ENCODE results near the gene PRDM8.

Gene PRDM8

GRCh38 chr4:80188457-80188800 is 8.9 kb upstream of the PRDM8 start:
- no peak for TF ChIP-seq CTCF (IDR thresholded peaks at IDR 0.05; ENCODE audit: low read depth, low read length, missing control alignments)
- H3K27ac ChIP-seq = no peak overlapping the region
- H3K4me3 ChIP-seq (ENCODE audit: low read depth, low read length) = no peak overlapping the region
- DNase-seq = no peak
- no peaks in the 10 kb centered on the region for H3K36me3 ChIP-seq (replicated peaks)
- H3K27me3 ChIP-seq (replicated peaks) = peaks cover 23% of the 10 kb centered on the region
- in situ Hi-C loops (cut with HindIII; ENCODE audit: low pct_ligation_motif_present, low sequenced_read_pairs) = no loop called here

GRCh38 chr4:80188801-80189458 is 8.4 kb upstream of the PRDM8 start:
- no peak for DNase-seq
- Histone ChIP-seq H3K27me3 (replicated peaks) (peaks cover 23% of the 10 kb centered on the region), H3K36me3 (replicated peaks) (no peaks in the 10 kb centered on the region), H3K27ac (no peak overlapping the region), H3K4me3 (ENCODE audit: low read depth, low read length) (peak overlapping the region; percentile 3)
- in situ Hi-C loops (cut with HindIII; ENCODE audit: low pct_ligation_motif_present, low sequenced_read_pairs) = no loop called here
- TF ChIP-seq CTCF (IDR thresholded peaks at IDR 0.05; ENCODE audit: low read depth, low read length, missing control alignments) = no peak

GRCh38 chr4:80189581-80189955 is 7.7 kb upstream of the PRDM8 start:
- H3K27me3 ChIP-seq (replicated peaks) = peaks cover 23% of the 10 kb centered on the region
- no peak for DNase-seq
- H3K36me3 ChIP-seq (replicated peaks) = no peaks in the 10 kb centered on the region
- in situ Hi-C loops (cut with HindIII; ENCODE audit: low pct_ligation_motif_present, low sequenced_read_pairs) = no loop called here
- H3K27ac ChIP-seq = no peak overlapping the region
- TF ChIP-seq CTCF (IDR thresholded peaks at IDR 0.05; ENCODE audit: low read depth, low read length, missing control alignments) = no peak
- peak overlapping the region; percentile 25 for H3K4me3 ChIP-seq (ENCODE audit: low read depth, low read length)

GRCh38 chr4:80189956-80190677 is 7.2 kb upstream of the PRDM8 start:
- peaks cover 23% of the 10 kb centered on the region for H3K27me3 ChIP-seq (replicated peaks)
- H3K27ac ChIP-seq = no peak overlapping the region
- no peak for TF ChIP-seq CTCF (IDR thresholded peaks at IDR 0.05; ENCODE audit: low read depth, low read length, missing control alignments)
- in situ Hi-C loops (cut with HindIII; ENCODE audit: low pct_ligation_motif_present, low sequenced_read_pairs) = no loop called here
- DNase-seq = no peak
- no peaks in the 10 kb centered on the region for H3K36me3 ChIP-seq (replicated peaks)
- H3K4me3 ChIP-seq (ENCODE audit: low read depth, low read length) = peak overlapping the region; percentile 25

- Histone ChIP-seq H3K27me3 (replicated peaks) (peaks cover 33% of the 10 kb centered on the region), H3K36me3 (replicated peaks) (no peaks in the 10 kb centered on the region), H3K4me3 (ENCODE audit: low read depth, low read length) (no peak overlapping the region), H3K27ac (no peak overlapping the region)
- DNase-seq = no peak
- no peak for TF ChIP-seq CTCF (IDR thresholded peaks at IDR 0.05; ENCODE audit: low read depth, low read length, missing control alignments)
- in situ Hi-C loops (cut with HindIII; ENCODE audit: low pct_ligation_motif_present, low sequenced_read_pairs) = no loop called here
Observed at GRCh38 chr4:80192252-80192866, 4.9 kb upstream of the PRDM8 start.

All from brain microvascular endothelial cell (primary cell).